Measurements from ENCODE around the gene ID3. TPM values are rescaled to one million over a fixed set of nuclear protein-coding genes. Genes with fewer than 3 reads are reported as not detected.

Gene ID3
- total RNA-seq, 4 donors from 2014 or later = 91.1 to 194 (median 149) TPM

DNA sequence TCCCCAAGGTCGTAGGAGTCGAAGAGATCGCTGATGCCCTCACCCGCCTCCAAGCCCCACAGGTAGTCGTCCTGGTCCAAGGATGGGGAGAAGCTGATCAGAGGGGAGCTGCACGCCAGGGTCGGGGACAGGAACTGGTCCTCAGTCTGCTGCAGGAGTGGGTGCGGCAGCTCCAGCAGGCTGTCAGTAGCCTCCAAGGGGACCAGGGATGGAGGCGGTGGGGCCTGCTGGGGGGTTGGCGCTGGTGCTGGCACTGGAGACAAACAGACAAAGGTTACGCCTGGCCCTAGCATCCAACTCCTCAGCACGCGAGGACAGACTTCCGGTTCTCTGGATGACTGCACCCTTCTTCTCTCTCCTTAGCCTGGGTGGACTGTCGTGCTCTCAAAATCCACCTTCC, 49.4 kb downstream of the ID3 start:
- H3K27ac ChIP-seq = no peak overlapping the region
- H3K27me3 ChIP-seq = no peaks in the 10 kb centered on the region
- no peak for TF ChIP-seq CTCF (IDR thresholded peaks at IDR 0.05)
- TF ChIP-seq POLR2AphosphoS5 (IDR thresholded peaks at IDR 0.05) = no peak
- no peak for TF ChIP-seq EP300 (IDR thresholded peaks at IDR 0.05)
- TF ChIP-seq POLR2A (IDR thresholded peaks at IDR 0.05) = no peak
- no peaks in the 10 kb centered on the region for H3K9me3 ChIP-seq
- H3K36me3 ChIP-seq = no peaks in the 10 kb centered on the region
- H3K4me1 ChIP-seq = no peaks in the 10 kb centered on the region
- no peak for DNase-seq (ENCODE audit: low spot score in 2 of 2)
- WGBS = 98% methylated on average over 15 of the region's 15 CpGs
- H3K4me3 ChIP-seq = no peak overlapping the region

Other genes starting within 250 kb of the ID3 start
- 10 to 100 TPM; 60.9 to 85.3 (median 66.0) TPM for gene HNRNPR, start 215.2 kb downstream of the ID3 start, total RNA-seq
- 10 to 100 TPM; 21.1 to 38.2 (median 30.3) TPM for gene ZNF436, start 189.7 kb downstream of the ID3 start, total RNA-seq
- 10 to 100 TPM; 34.1 to 93.1 (median 43.2) TPM for gene TCEA3, start 134.8 kb downstream of the ID3 start, total RNA-seq
- gene ASAP3, start 75.3 kb downstream of the ID3 start, total RNA-seq = 100 to 1,000 TPM in 2 of 4 donors, 10 to 100 TPM in 2; 68.7 to 130 (median 88.5) TPM
- gene E2F2, start 28.3 kb downstream of the ID3 start, total RNA-seq = 10 to 100 TPM in 2 of 4 donors, 1 to 10 TPM in 2; 4.5 to 12.9 (median 8.4) TPM
- gene RPL11, start 132.3 kb upstream of the ID3 start, total RNA-seq = 1,000 to 10,000 TPM in 3 of 4 donors, 100 to 1,000 TPM in 1; 864 to 1,286 (median 1,238) TPM
- 10 to 100 TPM; 38.2 to 58.2 (median 42.8) TPM for gene ELOA, start 184.0 kb upstream of the ID3 start, total RNA-seq
- gene PITHD1, start 218.9 kb upstream of the ID3 start, total RNA-seq = 10 to 100 TPM; 49.4 to 93.1 (median 74.3) TPM
- 10 to 100 TPM; 52.7 to 76.9 (median 63.6) TPM for gene LYPLA2, start 231.6 kb upstream of the ID3 start, total RNA-seq
- 10 to 100 TPM; 15.4 to 26.6 (median 16.9) TPM for gene GALE, start 241.3 kb upstream of the ID3 start, total RNA-seq

Data from suprapubic skin (tissue), 4 donors.